ENCODE measurements around the gene MBD2.

Gene MBD2

GRCh38 chr18:54192900-54193299, 31.6 kb downstream of the MBD2 start:
- no peak for DNase-seq

- no peak for DNase-seq
Observed at GRCh38 chr18:54192415-54192814, 32.1 kb downstream of the MBD2 start.

GRCh38 chr18:54191352-54191751, 33.1 kb downstream of the MBD2 start:
- DNase-seq = no peak

GRCh38 chr18:54187372-54187771, 37.1 kb downstream of the MBD2 start:
- DNase-seq = no peak

- DNase-seq = no peak
Observed at GRCh38 chr18:54184836-54185235, 39.6 kb downstream of the MBD2 start.

- no peak for DNase-seq
Observed at GRCh38 chr18:54183390-54183789, 41.1 kb downstream of the MBD2 start.

- DNase-seq = no peak
Observed at GRCh38 chr18:54181856-54182602, 42.4 kb downstream of the MBD2 start.

GRCh38 chr18:54173980-54174630, 50.4 kb downstream of the MBD2 start:
- no peak for DNase-seq

GRCh38 chr18:54173250-54173649, 51.2 kb downstream of the MBD2 start:
- DNase-seq = no peak

- no peak for DNase-seq
Observed at GRCh38 chr18:54169431-54170403, 54.8 kb downstream of the MBD2 start.

- DNase-seq = no peak
Observed at GRCh38 chr18:54165450-54165849, 59.0 kb downstream of the MBD2 start.

GRCh38 chr18:54163453-54163852, 61.0 kb downstream of the MBD2 start:
- DNase-seq = no peak

- no peak for DNase-seq
Observed at GRCh38 chr18:54162431-54162830, 62.0 kb downstream of the MBD2 start.

- DNase-seq = no peak
Observed at GRCh38 chr18:54161267-54161666, 63.2 kb downstream of the MBD2 start.

GRCh38 chr18:54159906-54160305, 64.6 kb downstream of the MBD2 start:
- DNase-seq = no peak

GRCh38 chr18:54157646-54158385, 66.7 kb downstream of the MBD2 start:
- no peak for DNase-seq

GRCh38 chr18:54155412-54155811, 69.1 kb downstream of the MBD2 start:
- no peak for DNase-seq

- DNase-seq = no peak
Observed at GRCh38 chr18:54154231-54154630, 70.2 kb downstream of the MBD2 start.

- no peak for DNase-seq
Observed at GRCh38 chr18:54151376-54151775, 73.1 kb downstream of the MBD2 start.

GRCh38 chr18:54150226-54150625, 74.2 kb downstream of the MBD2 start:
- DNase-seq = peak; percentile 85

- no peak for DNase-seq
Observed at GRCh38 chr18:54149078-54149697, 75.3 kb downstream of the MBD2 start.

- DNase-seq = no peak
Observed at GRCh38 chr18:54148678-54149077, 75.8 kb downstream of the MBD2 start.

Data from NCI-H146 (cell line).